Ovary (tissue), 9 donors: ENCODE data around the gene SSC5D. TPM values are rescaled to one million over a fixed set of nuclear protein-coding genes. Genes with fewer than 3 reads are reported as not detected.

Source experiments
- DNase-seq, 5 donors: peaks; one replicate each; pipeline ENCODE4 v3.0.0-alpha.2; 2019 to 2020
- H3K27ac ChIP-seq, 2 donors: fragments of 200-600 bp; one replicate each; pipeline versions ENCODE4 v1.5.1 to v1.8.0; 2019 to 2022
- H3K27me3 ChIP-seq: fragments of 200-600 bp; one replicate; pipeline ENCODE4 v1.8.0; 2022
- H3K36me3 ChIP-seq: fragments of 200-600 bp; sonication (generic); one replicate; pipeline ENCODE4 v1.5.1; 2019
- H3K4me1 ChIP-seq: one replicate; pipeline ENCODE4 v1.8.1; 2013; ENCODE audit warnings: mild to moderate bottlenecking, moderate library complexity; ENCODE audit not compliant: insufficient read depth
- H3K4me3 ChIP-seq: fragments of 200-600 bp; sonication (generic); one replicate; pipeline ENCODE4 v1.5.1; 2017
- H3K9me3 ChIP-seq, 2 donors: fragments of 200-600 bp in 1 of 2; sonication (generic) in 1 of 2; one replicate each; pipeline versions ENCODE4 v1.5.1 to v1.8.1; 2013 to 2019; ENCODE audit warnings: mild to moderate bottlenecking in 1 of 2, moderate library complexity in 1 of 2
- CTCF ChIP-seq, 3 donors: fragments of 450-650 bp in 2 of 3; fragments of 200-600 bp in 1 of 3; IDR thresholded peaks; one replicate each; pipeline versions ENCODE4 v1.5.1 to v1.8.0; 2016 to 2022; ENCODE audit warnings: antibody characterized with exemption in 3 of 3, mild to moderate bottlenecking in 1 of 3
- EP300 ChIP-seq: sonication (generic); formaldehyde crosslinking; IDR thresholded peaks from one replicate; pipeline ENCODE4 v1.6.1; 2017; ENCODE audit warnings: antibody characterized with exemption
- POLR2A ChIP-seq: fragments of 450-650 bp; IDR thresholded peaks from one replicate; pipeline ENCODE4 v1.6.1; 2017; ENCODE audit warnings: antibody characterized with exemption, mild to moderate bottlenecking, moderate library complexity
- WGBS, 3 donors: extraction: QIAGEN DNeasy Blood & Tissue Kit in 1 of 3; methylation state at CpG; one replicate each; pipeline versions ENCODE4 v1.1.5 to v1.1.7; 2013 to 2017; 5-methylcytosine and 5-hydroxymethylcytosine counted together
- intact Hi-C, 4 donors: fragments of 100-400 bp; cut with DNase I; formaldehyde crosslinking; loops; one replicate each; pipeline versions ENCODE4 v1.11.0 to v1.15.1; 2022 to 2023
- polyA plus RNA-seq, 2 donors: library from polyadenylated mRNA; stranded (reverse); fragments of 200-250 nt in 1 of 2; fragments of 350-450 nt in 1 of 2; fragmentation: Illumina TruSeq in 1 of 2; extraction: RNeasy Lipid Tissue Mini Kit (QIAGEN cat#74804) in 1 of 2; gene quantifications; one replicate each; pipeline ENCODE4 v1.2.3, GENCODE V29; 2013 to 2014
- total RNA-seq, 7 donors: library from RNA; depleted of rRNA in 2 of 7; stranded (reverse); fragments of >200 nt in 2 of 7; fragmentation: NEBNext Ultra II Directional in 3 of 7; extraction: Animal tissue kit (Norgen Biotek cat#: 25700) in 3 of 7; gene quantifications; one replicate each; pipeline versions ENCODE4 v1.1.0 to v1.2.4, GENCODE V29; 2016 to 2023
- donor health status: DM: no; HTN: no; CAD: no; lungs with moderate emphysema.
- donor health status: DM: no; HTN: no; CAD: no.
- donor health status: Bipolar disorder and iron deficiency.
- donor health status: DM: yes; HTN: yes; CAD: no.
- donor health status: DM: no; HTN: no; CAD: no.
- donor health status: DM: yes; HTN: yes; CAD: no.

Gene SSC5D
- total and polyA plus RNA-seq, 9 donors: 5.7 to 29.7 (median 12.4) TPM

DNA sequence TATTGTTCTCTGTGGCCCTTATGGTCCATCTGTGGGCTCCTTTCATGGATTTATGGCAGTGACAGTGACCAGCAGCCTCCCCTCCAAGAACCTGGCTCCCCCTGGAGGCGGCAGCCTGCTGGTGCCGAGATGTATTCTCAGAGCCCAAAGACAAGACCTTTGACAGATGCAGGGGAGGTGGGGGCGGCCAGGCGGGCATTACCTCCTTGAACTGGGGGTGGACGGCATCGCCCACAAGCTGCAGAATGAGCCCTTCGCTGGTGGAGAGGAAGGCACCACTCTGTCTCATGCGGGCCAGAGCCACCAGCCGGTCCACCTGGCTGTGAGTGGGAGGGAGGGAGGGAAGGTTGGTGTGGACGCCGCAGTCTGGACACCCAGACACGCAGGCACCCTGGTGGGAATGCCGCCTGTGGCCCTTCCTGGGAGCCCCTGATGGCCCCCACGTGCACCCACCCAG is 33.4 kb upstream of the SSC5D start:
- Histone ChIP-seq H3K9me3 (no peaks in the 10 kb centered on the region), H3K4me3 (no peak overlapping the region), H3K27ac (no peak overlapping the region), H3K4me1 (peaks cover 7% of the 10 kb centered on the region), H3K27me3 (no peaks in the 10 kb centered on the region), H3K36me3 (no peaks in the 10 kb centered on the region)
- no peak for DNase-seq
- 71 to 79% (median 76%) methylated on average over 13 to 14 of the region's 14 CpGs for WGBS, 3 donors
- intact Hi-C loops: no loop called here
- TF ChIP-seq EP300: no peak
- peak in 1 of 3 donors; percentile 10 for TF ChIP-seq CTCF (IDR thresholded peaks at IDR 0.05)
- no peak for TF ChIP-seq POLR2A

DNA sequence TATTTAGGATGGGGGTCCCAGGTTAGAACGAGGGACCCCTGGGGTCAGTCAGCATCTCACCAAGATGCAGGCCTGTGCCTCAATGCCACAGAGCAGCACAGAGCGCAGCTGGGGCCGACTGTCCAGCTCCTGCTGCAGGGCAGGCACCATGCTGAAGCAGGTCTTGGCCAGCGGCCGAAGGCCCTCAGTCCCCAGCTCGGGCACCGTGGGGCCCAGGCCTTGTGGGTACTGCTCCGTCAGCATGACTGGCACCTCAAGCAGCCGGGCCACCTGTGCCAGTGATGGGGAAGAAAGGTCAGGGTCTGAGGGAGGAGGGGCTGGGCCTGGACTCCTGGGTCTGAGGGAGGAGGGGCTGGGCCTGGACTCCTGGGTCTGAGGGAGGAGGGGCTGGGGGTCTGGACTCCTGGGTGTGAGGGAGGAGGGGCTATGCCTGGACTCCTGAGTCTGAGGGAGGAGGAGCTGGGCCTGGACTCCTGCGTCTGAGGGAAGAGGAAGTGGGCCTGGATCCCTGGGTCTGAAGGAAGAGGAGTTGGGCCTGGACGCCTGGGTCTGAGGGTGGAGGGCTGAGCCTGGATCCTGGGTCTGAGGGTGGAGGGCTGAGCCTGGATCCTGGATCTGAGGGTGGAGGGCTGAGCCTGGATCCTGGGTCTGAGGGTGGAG is 32.5 kb upstream of the SSC5D start:
- no peak for DNase-seq
- WGBS, 3 donors: 83 to 90% (median 90%) methylated on average over 11 of the region's 11 CpGs

GRCh38 chr19:55456347-55456746 is 31.9 kb upstream of the SSC5D start:
- H3K4me1 ChIP-seq: peaks cover 7% of the 10 kb centered on the region
- DNase-seq: no peak
- intact Hi-C loops: no loop called here

More for the DNA sequence above, 32.5 kb upstream of the SSC5D start:
- TF ChIP-seq EP300 (no peak), CTCF (IDR thresholded peaks at IDR 0.05) (no peak), POLR2A (no peak)
- Histone ChIP-seq H3K9me3 (no peaks in the 10 kb centered on the region), H3K36me3 (no peaks in the 10 kb centered on the region), H3K4me1 (peaks cover 7% of the 10 kb centered on the region), H3K27ac (no peak overlapping the region), H3K27me3 (no peaks in the 10 kb centered on the region), H3K4me3 (no peak overlapping the region)
- intact Hi-C loops: no loop called here

GRCh38 chr19:55457683-55458457 is 30.4 kb upstream of the SSC5D start:
- Histone ChIP-seq H3K27ac (no peak overlapping the region), H3K36me3 (no peaks in the 10 kb centered on the region), H3K4me1 (no peaks in the 10 kb centered on the region), H3K9me3 (no peaks in the 10 kb centered on the region), H3K27me3 (no peaks in the 10 kb centered on the region), H3K4me3 (no peak overlapping the region)
- no peak for TF ChIP-seq EP300
- no peak for TF ChIP-seq CTCF (IDR thresholded peaks at IDR 0.05)
- no peak for TF ChIP-seq POLR2A
- WGBS, 3 donors: 85 to 90% (median 86%) methylated on average over 16 of the region's 16 CpGs
- intact Hi-C loops: no loop called here
- no peak for DNase-seq

More at GRCh38 chr19:55456347-55456746, 31.9 kb upstream of the SSC5D start:
- Histone ChIP-seq H3K9me3 (no peaks in the 10 kb centered on the region), H3K36me3 (no peaks in the 10 kb centered on the region), H3K27ac (no peak overlapping the region), H3K27me3 (no peaks in the 10 kb centered on the region), H3K4me3 (no peak overlapping the region)
- WGBS, 3 donors: 80 to 85% (median 82%) methylated on average over 14 of the region's 14 CpGs
- TF ChIP-seq CTCF (IDR thresholded peaks at IDR 0.05): no peak
- no peak for TF ChIP-seq POLR2A
- no peak for TF ChIP-seq EP300
